Measurements from ENCODE around the gene AXIN1.

- TF ChIP-seq AR (CRISPR knock-in tag; IDR thresholded peaks at IDR 0.05) (no peak), CTCF (IDR thresholded peaks at IDR 0.05) (no peak), IRF2 (CRISPR knock-in tag; IDR thresholded peaks at IDR 0.05; ENCODE audit: borderline replicate concordance, low read depth) (no peak), NFE2L1 (CRISPR knock-in tag; IDR thresholded peaks at IDR 0.05) (no peak), CBFB (CRISPR knock-in tag; IDR thresholded peaks at IDR 0.05; ENCODE audit: low read depth) (no peak), ELF4 (CRISPR knock-in tag; IDR thresholded peaks at IDR 0.05; ENCODE audit: low read depth) (no peak), MAX (CRISPR knock-in tag; IDR thresholded peaks at IDR 0.05) (no peak), NR3C1 (CRISPR knock-in tag; conservative IDR thresholded peaks at IDR 0.05; ENCODE audit: low read depth) (no peak), ZNF138 (CRISPR knock-in tag; conservative IDR thresholded peaks at IDR 0.05) (no peak)
Measured at GRCh38 chr16:342455-343213, 9.9 kb downstream of the AXIN1 start.

All from WTC11 (cell line).